Suprapubic skin (tissue), 4 donors: ENCODE measurements around the gene CHRNG. TPM values are rescaled to one million over a fixed set of nuclear protein-coding genes. Genes with fewer than 3 reads are reported as not detected.
A peak's percentile ranks its signal among the peaks of the same experiment; 100 is the strongest.

Source experiments
- DNase-seq, 2 donors: peaks; one replicate each; pipeline ENCODE4 v3.0.0-alpha.2; 2019; ENCODE audit warnings: low spot score in 2 of 2
- H3K27ac ChIP-seq: fragments of 200-600 bp; sonication (generic); one replicate; pipeline ENCODE4 v1.5.1; 2019
- H3K27me3 ChIP-seq: fragments of 200-600 bp; sonication (generic); one replicate; pipeline ENCODE4 v1.5.1; 2019
- H3K36me3 ChIP-seq: fragments of 200-600 bp; sonication (generic); one replicate; pipeline ENCODE4 v1.5.1; 2019
- H3K4me1 ChIP-seq: fragments of 200-600 bp; sonication (generic); one replicate; pipeline ENCODE4 v1.5.1; 2019
- H3K4me3 ChIP-seq: fragments of 200-600 bp; sonication (generic); one replicate; pipeline ENCODE4 v1.5.1; 2019; ENCODE audit warnings: mild to moderate bottlenecking
- H3K9me3 ChIP-seq: fragments of 200-600 bp; sonication (generic); one replicate; pipeline ENCODE4 v1.5.1; 2019
- CTCF ChIP-seq, 2 donors: fragments of 200-600 bp in 1 of 2; fragments of 450-650 bp in 1 of 2; sonication (generic) in 1 of 2; IDR thresholded peaks; one replicate each; pipeline ENCODE4 v1.5.1; 2016 to 2019; ENCODE audit warnings: antibody characterized with exemption in 2 of 2, mild to moderate bottlenecking in 1 of 2, moderate library complexity in 1 of 2
- EP300 ChIP-seq: sonication (generic); formaldehyde crosslinking; IDR thresholded peaks from one replicate; pipeline ENCODE4 v1.6.1; 2017; ENCODE audit warnings: antibody characterized with exemption
- POLR2A ChIP-seq, 2 donors: fragments of 450-650 bp; IDR thresholded peaks; one replicate each; pipeline ENCODE4 v1.6.1; 2017; ENCODE audit warnings: antibody characterized with exemption in 2 of 2, mild to moderate bottlenecking in 2 of 2, moderate library complexity in 2 of 2
- POLR2AphosphoS5 ChIP-seq, 3 donors: sonication (generic); formaldehyde crosslinking; IDR thresholded peaks; one replicate each; pipeline ENCODE4 v1.6.1; 2017; ENCODE audit warnings: antibody characterized with exemption in 3 of 3
- WGBS: methylation state at CpG from one replicate; pipeline ENCODE4 v1.1.5; 2018; 5-methylcytosine and 5-hydroxymethylcytosine counted together
- total RNA-seq, 4 donors: library from RNA; depleted of rRNA; stranded (reverse); fragments of >200 nt; gene quantifications; one replicate each; pipeline ENCODE4 v1.1.0, GENCODE V29; 2016

The CHRNG gene
- total RNA-seq, 4 donors from 2014 or later = not detected

- H3K4me3 ChIP-seq = no peak overlapping the region
- no peak for DNase-seq
Measured at GRCh38 chr2:232584238-232584637, 44.7 kb downstream of the CHRNG start.

GRCh38 chr2:232586943-232587505 lies 47.5 kb downstream of the CHRNG start:
- Histone ChIP-seq H3K27ac (no peak overlapping the region), H3K4me1 (peaks cover 25% of the 10 kb centered on the region), H3K27me3 (no peaks in the 10 kb centered on the region), H3K4me3 (no peak overlapping the region), H3K36me3 (peaks cover 6% of the 10 kb centered on the region), H3K9me3 (no peaks in the 10 kb centered on the region)
- TF ChIP-seq EP300 (no peak), CTCF (IDR thresholded peaks at IDR 0.05) (no peak), POLR2A (IDR thresholded peaks at IDR 0.05) (no peak), POLR2AphosphoS5 (IDR thresholded peaks at IDR 0.05) (no peak)
- no peak for DNase-seq
- WGBS = 85% methylated on average over 5 of the region's 5 CpGs

More at GRCh38 chr2:232584238-232584637, 44.7 kb downstream of the CHRNG start:
- Histone ChIP-seq H3K27me3 (no peaks in the 10 kb centered on the region), H3K9me3 (no peaks in the 10 kb centered on the region), H3K4me1 (peaks cover 20% of the 10 kb centered on the region), H3K36me3 (peaks cover 25% of the 10 kb centered on the region), H3K27ac (no peak overlapping the region)
- TF ChIP-seq CTCF (IDR thresholded peaks at IDR 0.05) (no peak), POLR2AphosphoS5 (IDR thresholded peaks at IDR 0.05) (no peak), EP300 (no peak), POLR2A (IDR thresholded peaks at IDR 0.05) (no peak)
- WGBS = 77% methylated on average over 6 of the region's 6 CpGs

- Histone ChIP-seq H3K27ac (no peak overlapping the region), H3K9me3 (no peaks in the 10 kb centered on the region), H3K27me3 (no peaks in the 10 kb centered on the region), H3K36me3 (peaks cover 3% of the 10 kb centered on the region), H3K4me3 (no peak overlapping the region), H3K4me1 (peaks cover 26% of the 10 kb centered on the region)
- no peak for TF ChIP-seq CTCF (IDR thresholded peaks at IDR 0.05)
- no peak for TF ChIP-seq POLR2AphosphoS5 (IDR thresholded peaks at IDR 0.05)
- TF ChIP-seq EP300 = no peak
- no peak for TF ChIP-seq POLR2A (IDR thresholded peaks at IDR 0.05)
- 77% methylated on average over 7 of the region's 7 CpGs for WGBS
- no peak for DNase-seq
Measured at GRCh38 chr2:232587512-232587911, 48.0 kb downstream of the CHRNG start.

- H3K9me3 ChIP-seq = no peaks in the 10 kb centered on the region
- no peak for DNase-seq
- no peak overlapping the region for H3K27ac ChIP-seq
- TF ChIP-seq POLR2A (IDR thresholded peaks at IDR 0.05) (no peak), POLR2AphosphoS5 (IDR thresholded peaks at IDR 0.05) (no peak), CTCF (IDR thresholded peaks at IDR 0.05) (no peak), EP300 (no peak)
- no peaks in the 10 kb centered on the region for H3K27me3 ChIP-seq
- H3K4me1 ChIP-seq = peaks cover 31% of the 10 kb centered on the region
- no peaks in the 10 kb centered on the region for H3K36me3 ChIP-seq
- no peak overlapping the region for H3K4me3 ChIP-seq
- 87% methylated on average over 7 of the region's 8 CpGs for WGBS
Measured at GRCh38 chr2:232588031-232588430, 48.5 kb downstream of the CHRNG start.

GRCh38 chr2:232588680-232589585 lies 49.4 kb downstream of the CHRNG start:
- Histone ChIP-seq H3K4me1 (peaks cover 39% of the 10 kb centered on the region), H3K27me3 (no peaks in the 10 kb centered on the region), H3K4me3 (no peak overlapping the region), H3K36me3 (no peaks in the 10 kb centered on the region), H3K27ac (peak overlapping the region; percentile 62), H3K9me3 (no peaks in the 10 kb centered on the region)
- DNase-seq = no peak
- TF ChIP-seq POLR2A (IDR thresholded peaks at IDR 0.05) (no peak), EP300 (no peak), POLR2AphosphoS5 (IDR thresholded peaks at IDR 0.05) (no peak), CTCF (IDR thresholded peaks at IDR 0.05) (no peak)
- 51% methylated on average over 18 of the region's 18 CpGs for WGBS
